SH-SY5Y (cell line): ENCODE results near the gene SLC1A2.

ENCODE experiments used
- GATA2 ChIP-seq: IDR thresholded peaks from 2 replicates; pipeline ENCODE4 v1.6.1; 2011; ENCODE audit warnings: mild to moderate bottlenecking, low read depth, low read length
- GATA3 ChIP-seq: IDR thresholded peaks from 2 replicates; pipeline ENCODE4 v1.6.1; 2011; ENCODE audit warnings: low read depth, mild to moderate bottlenecking, low read length, moderate library complexity

DNA sequence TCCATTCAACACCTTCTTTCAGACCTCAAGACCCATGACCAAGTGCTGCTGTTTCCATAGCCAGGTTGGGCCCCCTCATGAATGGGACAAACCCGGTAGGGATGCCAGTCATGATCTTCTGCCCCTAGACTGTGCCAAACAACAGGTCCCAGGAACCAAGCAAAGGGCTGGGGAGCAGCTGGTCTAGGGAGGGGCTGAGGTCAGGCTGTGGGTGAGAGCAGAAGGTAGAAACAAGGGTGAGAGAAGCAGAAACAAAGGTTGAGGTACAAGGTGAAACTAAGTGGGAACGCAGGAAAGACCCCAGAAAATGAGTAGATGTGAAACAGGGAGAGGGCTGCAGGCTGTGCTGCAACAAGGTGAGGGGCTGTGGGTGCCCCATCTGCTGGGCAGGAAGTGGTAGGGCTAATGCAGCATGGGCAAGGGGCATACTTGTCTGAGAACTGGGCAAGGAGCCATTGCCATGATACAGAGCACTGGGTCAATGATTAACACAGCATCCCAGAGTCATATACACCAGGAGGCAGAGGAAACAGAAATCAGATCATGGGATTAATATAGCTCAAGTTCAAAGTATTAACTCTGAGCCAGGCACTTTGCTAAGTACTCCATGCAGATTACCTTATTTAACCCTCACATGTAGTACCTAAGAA lies 45.9 kb downstream of the SLC1A2 start:
- TF ChIP-seq GATA3 (no peak), GATA2 (no peak)
